Breast epithelium (tissue), 3 donors: Measurements from ENCODE around the gene PKMYT1.

Experiments
- CTCF ChIP-seq, 3 donors: fragments of 450-650 bp; IDR thresholded peaks; one replicate each; pipeline ENCODE4 v1.5.1; 2016 to 2017; ENCODE audit warnings: antibody characterized with exemption in 3 of 3, mild to moderate bottlenecking in 3 of 3, moderate library complexity in 3 of 3
- POLR2A ChIP-seq: fragments of 450-650 bp; IDR thresholded peaks from one replicate; pipeline ENCODE4 v1.6.1; 2016; ENCODE audit warnings: antibody characterized with exemption, mild to moderate bottlenecking, moderate library complexity
- POLR2AphosphoS5 ChIP-seq, 3 donors: sonication (generic); formaldehyde crosslinking; IDR thresholded peaks; one replicate each; pipeline ENCODE4 v1.6.1; 2017; ENCODE audit warnings: antibody characterized with exemption in 3 of 3

GRCh38 chr16:2973605-2974318, 6.5 kb downstream of the PKMYT1 start:
- TF ChIP-seq POLR2AphosphoS5 (IDR thresholded peaks at IDR 0.05) (no peak), CTCF (IDR thresholded peaks at IDR 0.05) (no peak), POLR2A (no peak)
